ENCODE results near the gene MPRIP.

The MPRIP gene

DNA sequence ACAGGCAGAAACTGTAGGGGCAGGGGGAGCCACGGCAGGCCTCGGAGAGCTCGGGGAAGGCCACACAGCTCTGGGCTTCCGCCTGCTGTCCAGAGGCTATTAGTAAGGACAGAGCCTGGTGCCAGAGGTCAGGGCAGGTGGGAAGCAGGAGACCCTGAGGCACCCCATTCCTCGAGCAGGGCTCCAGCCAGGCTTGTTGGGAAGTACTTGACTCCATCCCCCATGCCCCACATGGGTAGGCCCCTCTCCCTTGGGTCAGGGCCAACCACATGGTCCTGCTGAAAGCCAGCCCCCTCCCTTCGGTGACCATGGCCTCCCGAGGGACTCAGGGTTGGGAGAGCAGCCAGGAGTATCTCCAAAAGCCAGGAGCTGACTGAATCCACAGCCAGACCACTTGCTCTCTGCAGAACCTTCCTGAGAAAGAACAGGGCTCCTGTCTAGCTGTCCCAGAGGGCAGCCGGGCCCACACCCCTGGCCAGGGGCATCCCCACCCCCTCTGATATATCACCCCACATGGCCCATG is 17.4 kb upstream of the MPRIP start (continued):
- TF ChIP-seq, protein P1, sequence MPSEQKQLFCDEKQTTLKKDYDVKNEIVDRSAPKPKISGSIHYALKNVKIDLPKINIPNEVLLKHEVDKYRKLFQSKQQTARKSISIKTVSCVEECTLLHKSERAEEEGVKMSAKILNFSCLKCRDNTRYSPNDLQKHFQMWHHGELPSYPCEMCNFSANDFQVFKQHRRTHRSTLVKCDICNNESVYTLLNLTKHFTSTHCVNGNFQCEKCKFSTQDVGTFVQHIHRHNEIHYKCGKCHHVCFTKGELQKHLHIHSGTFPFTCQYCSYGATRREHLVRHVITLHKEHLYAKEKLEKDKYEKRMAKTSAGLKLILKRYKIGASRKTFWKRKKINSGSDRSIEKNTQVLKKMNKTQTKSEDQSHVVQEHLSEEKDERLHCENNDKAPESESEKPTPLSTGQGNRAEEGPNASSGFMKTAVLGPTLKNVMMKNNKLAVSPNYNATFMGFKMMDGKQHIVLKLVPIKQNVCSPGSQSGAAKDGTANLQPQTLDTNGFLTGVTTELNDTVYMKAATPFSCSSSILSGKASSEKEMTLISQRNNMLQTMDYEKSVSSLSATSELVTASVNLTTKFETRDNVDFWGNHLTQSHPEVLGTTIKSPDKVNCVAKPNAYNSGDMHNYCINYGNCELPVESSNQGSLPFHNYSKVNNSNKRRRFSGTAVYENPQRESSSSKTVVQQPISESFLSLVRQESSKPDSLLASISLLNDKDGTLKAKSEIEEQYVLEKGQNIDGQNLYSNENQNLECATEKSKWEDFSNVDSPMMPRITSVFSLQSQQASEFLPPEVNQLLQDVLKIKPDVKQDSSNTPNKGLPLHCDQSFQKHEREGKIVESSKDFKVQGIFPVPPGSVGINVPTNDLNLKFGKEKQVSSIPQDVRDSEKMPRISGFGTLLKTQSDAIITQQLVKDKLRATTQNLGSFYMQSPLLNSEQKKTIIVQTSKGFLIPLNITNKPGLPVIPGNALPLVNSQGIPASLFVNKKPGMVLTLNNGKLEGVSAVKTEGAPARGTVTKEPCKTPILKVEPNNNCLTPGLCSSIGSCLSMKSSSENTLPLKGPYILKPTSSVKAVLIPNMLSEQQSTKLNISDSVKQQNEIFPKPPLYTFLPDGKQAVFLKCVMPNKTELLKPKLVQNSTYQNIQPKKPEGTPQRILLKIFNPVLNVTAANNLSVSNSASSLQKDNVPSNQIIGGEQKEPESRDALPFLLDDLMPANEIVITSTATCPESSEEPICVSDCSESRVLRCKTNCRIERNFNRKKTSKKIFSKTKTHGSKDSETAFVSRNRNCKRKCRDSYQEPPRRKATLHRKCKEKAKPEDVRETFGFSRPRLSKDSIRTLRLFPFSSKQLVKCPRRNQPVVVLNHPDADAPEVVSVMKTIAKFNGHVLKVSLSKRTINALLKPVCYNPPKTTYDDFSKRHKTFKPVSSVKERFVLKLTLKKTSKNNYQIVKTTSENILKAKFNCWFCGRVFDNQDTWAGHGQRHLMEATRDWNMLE (tag by site-specific recombination; conservative IDR thresholded peaks at IDR 0.05; ENCODE audit: low read depth): no peak
- TF ChIP-seq ZNF23 (tag by site-specific recombination; IDR thresholded peaks at IDR 0.05; ENCODE audit: borderline replicate concordance): no peak
- TF ChIP-seq, protein P2, sequence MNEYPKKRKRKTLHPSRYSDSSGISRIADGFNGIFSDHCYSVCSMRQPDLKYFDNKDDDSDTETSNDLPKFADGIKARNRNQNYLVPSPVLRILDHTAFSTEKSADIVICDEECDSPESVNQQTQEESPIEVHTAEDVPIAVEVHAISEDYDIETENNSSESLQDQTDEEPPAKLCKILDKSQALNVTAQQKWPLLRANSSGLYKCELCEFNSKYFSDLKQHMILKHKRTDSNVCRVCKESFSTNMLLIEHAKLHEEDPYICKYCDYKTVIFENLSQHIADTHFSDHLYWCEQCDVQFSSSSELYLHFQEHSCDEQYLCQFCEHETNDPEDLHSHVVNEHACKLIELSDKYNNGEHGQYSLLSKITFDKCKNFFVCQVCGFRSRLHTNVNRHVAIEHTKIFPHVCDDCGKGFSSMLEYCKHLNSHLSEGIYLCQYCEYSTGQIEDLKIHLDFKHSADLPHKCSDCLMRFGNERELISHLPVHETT (tag by site-specific recombination; IDR thresholded peaks at IDR 0.05): no peak
- TF ChIP-seq SCRT1 (tag by site-specific recombination; IDR thresholded peaks at IDR 0.05; ENCODE audit: borderline replicate concordance): no peak

DNA sequence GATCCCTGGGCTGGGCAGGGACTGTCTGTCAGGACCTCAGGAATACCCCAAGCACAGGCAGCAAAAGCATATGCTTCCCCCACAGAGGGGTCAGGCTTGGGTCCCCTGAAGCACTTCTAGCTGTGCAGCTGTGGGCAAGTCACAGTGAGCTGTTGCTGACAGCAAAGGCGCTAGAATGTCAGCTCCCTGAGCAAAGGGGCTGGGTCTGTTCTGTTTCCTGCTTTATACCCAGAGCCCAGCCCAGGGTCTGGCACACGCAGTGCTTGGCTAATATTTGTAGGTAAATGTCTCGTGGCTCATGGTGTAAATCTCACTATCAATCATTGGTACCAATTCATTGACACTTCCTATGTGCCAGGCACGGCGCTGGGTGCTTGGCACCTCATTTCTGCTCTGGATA is 16.6 kb upstream of the MPRIP start:
- Histone ChIP-seq H3K27ac (ENCODE audit: extremely low read depth, low read depth, low read length) (no peak overlapping the region), H3K4me1 (ENCODE audit: control insufficient read depth, insufficient read depth, low read length) (peaks cover 4% of the 10 kb centered on the region; the same call in 1 of the 2 replicates), H3K9me3 (ENCODE audit: control insufficient read depth, insufficient read depth, low read depth, low read length) (no peaks in the 10 kb centered on the region), H3K36me3 (ENCODE audit: control insufficient read depth in 2 of 2, insufficient read depth in 1 of 2, low read length in 2 of 2) (no peaks in the 10 kb centered on the region), H3K4me3 (ENCODE audit: low read depth, low read length) (no peak overlapping the region)
- TF ChIP-seq, protein P3, sequence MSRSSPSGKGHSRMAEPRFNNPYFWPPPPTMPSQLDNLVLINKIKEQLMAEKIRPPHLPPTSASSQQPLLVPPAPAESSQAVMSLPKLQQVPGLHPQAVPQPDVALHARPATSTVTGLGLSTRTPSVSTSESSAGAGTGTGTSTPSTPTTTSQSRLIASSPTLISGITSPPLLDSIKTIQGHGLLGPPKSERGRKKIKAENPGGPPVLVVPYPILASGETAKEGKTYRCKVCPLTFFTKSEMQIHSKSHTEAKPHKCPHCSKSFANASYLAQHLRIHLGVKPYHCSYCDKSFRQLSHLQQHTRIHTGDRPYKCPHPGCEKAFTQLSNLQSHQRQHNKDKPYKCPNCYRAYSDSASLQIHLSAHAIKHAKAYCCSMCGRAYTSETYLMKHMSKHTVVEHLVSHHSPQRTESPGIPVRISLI (tag by site-specific recombination; IDR thresholded peaks at IDR 0.05): no peak
- no peak for TF ChIP-seq SP2 (tag by site-specific recombination; IDR thresholded peaks at IDR 0.05)
- TF ChIP-seq ZNF560 (tag by site-specific recombination; IDR thresholded peaks at IDR 0.05; ENCODE audit: borderline replicate concordance): no peak
- TF ChIP-seq ZNF112 (tag by site-specific recombination; IDR thresholded peaks at IDR 0.05): no peak
- TF ChIP-seq ZNF837 (tag by site-specific recombination; IDR thresholded peaks at IDR 0.05): no peak
- no peak for TF ChIP-seq MZF1 (tag by site-specific recombination; IDR thresholded peaks at IDR 0.05; ENCODE audit: borderline replicate concordance)
- no peak for TF ChIP-seq ZNF501 (tag by site-specific recombination; IDR thresholded peaks at IDR 0.05)
- TF ChIP-seq TRIM28 (IDR thresholded peaks at IDR 0.05; ENCODE audit: borderline replicate concordance, low read length): no peak
- TF ChIP-seq ZSCAN23 (tag by site-specific recombination; IDR thresholded peaks at IDR 0.05): no peak
- TF ChIP-seq ZNF830 (tag by site-specific recombination; IDR thresholded peaks at IDR 0.05; ENCODE audit: low read depth): no peak
- no peak for TF ChIP-seq SCRT1 (tag by site-specific recombination; IDR thresholded peaks at IDR 0.05; ENCODE audit: borderline replicate concordance)
- TF ChIP-seq ZSCAN30 (tag by site-specific recombination; IDR thresholded peaks at IDR 0.05): no peak
- TF ChIP-seq, protein P4, sequence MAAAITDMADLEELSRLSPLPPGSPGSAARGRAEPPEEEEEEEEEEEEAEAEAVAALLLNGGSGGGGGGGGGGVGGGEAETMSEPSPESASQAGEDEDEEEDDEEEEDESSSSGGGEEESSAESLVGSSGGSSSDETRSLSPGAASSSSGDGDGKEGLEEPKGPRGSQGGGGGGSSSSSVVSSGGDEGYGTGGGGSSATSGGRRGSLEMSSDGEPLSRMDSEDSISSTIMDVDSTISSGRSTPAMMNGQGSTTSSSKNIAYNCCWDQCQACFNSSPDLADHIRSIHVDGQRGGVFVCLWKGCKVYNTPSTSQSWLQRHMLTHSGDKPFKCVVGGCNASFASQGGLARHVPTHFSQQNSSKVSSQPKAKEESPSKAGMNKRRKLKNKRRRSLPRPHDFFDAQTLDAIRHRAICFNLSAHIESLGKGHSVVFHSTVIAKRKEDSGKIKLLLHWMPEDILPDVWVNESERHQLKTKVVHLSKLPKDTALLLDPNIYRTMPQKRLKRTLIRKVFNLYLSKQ (tag by site-specific recombination; IDR thresholded peaks at IDR 0.05; ENCODE audit: borderline replicate concordance): no peak
- TF ChIP-seq SP3 (tag by site-specific recombination; IDR thresholded peaks at IDR 0.05): no peak
- ChIA-PET CTCF (no interaction called here), POLR2A (no interaction called here)
